A549 (cell line): ENCODE measurements around the gene A2ML1. TPM values are rescaled to one million over a fixed set of nuclear protein-coding genes. Genes with fewer than 3 reads are reported as not detected.

Source experiments
- ATAC-seq, 2 experiments: fragments of 200-7000 bp in 1 of 2; fragments of >200 bp in 1 of 2; cut with Nextera tagmentation in 1 of 2; cut with Tn5 transposase in 1 of 2; 3 replicates each; pipeline versions ENCODE4 v1.8.0 to v1.9.1; 2018 to 2020; ENCODE audit warnings: mild to moderate bottlenecking in 1 of 2, moderate library complexity in 1 of 2
- CTCF ChIA-PET: fragments of 300-600 bp; sonication (Branson Sonifier 250); formaldehyde crosslinking; extraction: SDS; loops from one replicate; lab custom pipeline; 2021; ENCODE audit warnings: antibody characterized with exemption, inconsistent platforms; lab: Yijun Ruan, JAX
- POLR2A ChIA-PET: fragments of 350-600 bp; formaldehyde crosslinking; extraction: SDS; loops from one replicate; lab custom pipeline; 2021; ENCODE audit warnings: antibody characterized with exemption, inconsistent platforms; lab: Yijun Ruan, JAX
- DNase-seq, 2 experiments: peaks; one replicate each; pipeline versions ENCODE4 v3.0.0 to v3.0.0-alpha.2; 2011 to 2016; ENCODE audit warnings: low read depth in 1 of 2, low spot score in 1 of 2
- FAIRE-seq: peaks from 2 replicates; lab custom pipeline; 2011; peaks lifted over from hg19 to GRCh38; lab: Jason Lieb, UNC
- H3K27ac ChIP-seq, 2 experiments: fragments of >200 bp; sonication (Bioruptor Twin); formaldehyde crosslinking; 3 replicates each; pipeline ENCODE4 v1.5.1; 2016 to 2017
- H3K4me1 ChIP-seq: fragments of >200 bp; sonication (Bioruptor Twin); formaldehyde crosslinking; 3 replicates; pipeline ENCODE4 v1.6.1; 2016
- H3K4me2 ChIP-seq: fragments of >200 bp; sonication (Bioruptor Twin); formaldehyde crosslinking; 3 replicates; pipeline ENCODE4 v1.6.1; 2016
- H3K4me3 ChIP-seq: fragments of >200 bp; sonication (Bioruptor Twin); formaldehyde crosslinking; 3 replicates; pipeline ENCODE4 v1.5.1; 2016
- H3K9me3 ChIP-seq: fragments of >200 bp; sonication (Bioruptor Twin); formaldehyde crosslinking; 3 replicates; pipeline ENCODE4 v1.6.1; 2016
- CBX2 ChIP-seq: fragments of 200-600 bp; sonication (generic); IDR thresholded peaks from 2 replicates; pipeline ENCODE4 v1.6.1; 2016; ENCODE audit warnings: low read depth, mild to moderate bottlenecking, borderline replicate concordance
- CBX8 ChIP-seq: fragments of 200-600 bp; sonication (generic); IDR thresholded peaks from 2 replicates; pipeline ENCODE4 v1.6.1; 2016
- CEBPB ChIP-seq, 2 experiments: fragments of >200 bp in 1 of 2; sonication (Bioruptor Twin) in 1 of 2; formaldehyde crosslinking in 1 of 2; IDR thresholded peaks; 2 replicates each; pipeline ENCODE4 v1.6.1; 2012 to 2016
- CHD2 ChIP-seq: fragments of 150-350 bp; IDR thresholded peaks from 2 replicates; pipeline ENCODE4 v1.6.1; 2014; ENCODE audit warnings: low read length; ENCODE audit not compliant: partially characterized antibody
- CHD4 ChIP-seq: fragments of 200-600 bp; sonication (generic); IDR thresholded peaks from 2 replicates; pipeline ENCODE4 v1.6.1; 2016; ENCODE audit warnings: antibody characterized with exemption, mild to moderate bottlenecking, borderline replicate concordance
- EHMT2 ChIP-seq: fragments of 200-600 bp; sonication (generic); IDR thresholded peaks from 2 replicates; pipeline ENCODE4 v1.6.1; 2016; ENCODE audit warnings: antibody characterized with exemption, low read depth, mild to moderate bottlenecking, moderate library complexity
- EP300 ChIP-seq, 2 experiments: fragments of >200 bp; sonication (Bioruptor Twin); formaldehyde crosslinking; IDR thresholded peaks; 2 replicates in 1 of 2; 3 replicates in 1 of 2; pipeline ENCODE4 v1.6.1; 2016 to 2017
- FOSB ChIP-seq: fragments of 250-450 bp; sonication (Bioruptor Pico); IDR thresholded peaks from 2 replicates; pipeline ENCODE4 v1.5.0; 2020; ENCODE audit warnings: mild to moderate bottlenecking, moderate library complexity
- FOXS1 ChIP-seq: fragments of 250-450 bp; sonication (Bioruptor Pico); IDR thresholded peaks from 2 replicates; pipeline ENCODE4 v1.5.0; 2020; ENCODE audit warnings: mild to moderate bottlenecking, moderate library complexity
- GATA3 ChIP-seq: IDR thresholded peaks from 2 replicates; pipeline ENCODE4 v1.6.1; 2012; ENCODE audit warnings: borderline replicate concordance
- HEYL ChIP-seq: fragments of 250-450 bp; sonication (Bioruptor Pico); IDR thresholded peaks from 2 replicates; pipeline ENCODE4 v1.8.0; 2021; ENCODE audit warnings: mild to moderate bottlenecking, moderate library complexity
- HMGXB4 ChIP-seq: fragments of 250-450 bp; sonication (Bioruptor Pico); IDR thresholded peaks from 2 replicates; pipeline ENCODE4 v1.5.0; 2021; ENCODE audit warnings: mild to moderate bottlenecking, moderate library complexity, borderline replicate concordance
- HOXA7 ChIP-seq: fragments of 250-450 bp; sonication (Bioruptor Pico); IDR thresholded peaks from 2 replicates; pipeline ENCODE4 v1.5.0; 2020; ENCODE audit warnings: mild to moderate bottlenecking, moderate library complexity
- HOXB5 ChIP-seq: fragments of 250-450 bp; sonication (Bioruptor Pico); IDR thresholded peaks from 2 replicates; pipeline ENCODE4 v1.5.0; 2020; ENCODE audit warnings: mild to moderate bottlenecking, moderate library complexity
- JUNB ChIP-seq: fragments of >200 bp; sonication (Bioruptor Twin); formaldehyde crosslinking; IDR thresholded peaks from 2 replicates; pipeline ENCODE4 v1.6.1; 2016
- MYC ChIP-seq: IDR thresholded peaks from 2 replicates; pipeline ENCODE4 v1.6.1; 2012; ENCODE audit warnings: mild to moderate bottlenecking, inconsistent platforms, low read length, improper control_type of control experiment, borderline replicate concordance
- NR3C1 ChIP-seq: fragments of >200 bp; sonication (Bioruptor Twin); formaldehyde crosslinking; IDR thresholded peaks from 3 replicates; pipeline ENCODE4 v1.6.1; 2017
- POLR2A ChIP-seq: IDR thresholded peaks from 2 replicates; pipeline ENCODE4 v1.6.1; 2012; ENCODE audit warnings: mild to moderate bottlenecking, low read length
- RARB ChIP-seq: fragments of 250-450 bp; sonication (Bioruptor Pico); IDR thresholded peaks from 2 replicates; pipeline ENCODE4 v1.8.0; 2021; ENCODE audit warnings: mild to moderate bottlenecking, moderate library complexity
- RCOR1 ChIP-seq: fragments of 150-350 bp; IDR thresholded peaks from 2 replicates; pipeline ENCODE4 v1.6.1; 2014; ENCODE audit warnings: antibody characterized with exemption, low read length, low read depth
- TP53 ChIP-seq: fragments of 250-450 bp; sonication (Bioruptor Pico); IDR thresholded peaks from 2 replicates; pipeline ENCODE4 v1.5.0; 2021; ENCODE audit warnings: mild to moderate bottlenecking, moderate library complexity
- ZC3H11A ChIP-seq: fragments of 450-650 bp; IDR thresholded peaks from 2 replicates; pipeline ENCODE4 v1.6.1; 2014; ENCODE audit warnings: antibody characterized with exemption, mild to moderate bottlenecking
- WGBS: methylation state at CpG from one replicate; pipeline ENCODE4 v1.1.6; 2017; ENCODE audit errors: missing lambda C conversion rate; 5-methylcytosine and 5-hydroxymethylcytosine counted together
- polyA plus RNA-seq, 4 experiments: library from polyadenylated mRNA; depleted of rRNA in 3 of 4; stranded (reverse); fragments of >200 nt; fragmentation: RNase III in 1 of 4; extraction: RNeasy Plus Mini Kit Qiagen cat#74134 plus additional on column Dnase treatment in 1 of 4; gene quantifications; 2 replicates in 3 of 4; 3 replicates in 1 of 4; pipeline ENCODE4 v1.2.3, GENCODE V29; 2011 to 2017
- TF ChIP-seq, protein P1 (sequence below): IDR thresholded peaks from 2 replicates; pipeline ENCODE4 v1.6.1; 2012
- TF ChIP-seq, protein P2 (sequence below): fragments of >200 bp; sonication (Bioruptor Twin); formaldehyde crosslinking; IDR thresholded peaks from 3 replicates; pipeline ENCODE4 v1.6.1; 2016
- TF ChIP-seq, protein P3 (sequence below): fragments of 250-450 bp; sonication (Bioruptor Pico); IDR thresholded peaks from 2 replicates; pipeline ENCODE4 v1.5.0; 2020; ENCODE audit warnings: low read depth, mild to moderate bottlenecking, moderate library complexity

Gene A2ML1
- polyA plus RNA-seq, 2 of the 4 experiments (the other 2 are of a cell fraction): not detected

- no peak for FAIRE-seq
- Histone ChIP-seq H3K4me1 (no peaks in the 10 kb centered on the region), H3K4me2 (no peak overlapping the region), H3K27ac (no peak overlapping the region), H3K9me3 (peaks cover 4% of the 10 kb centered on the region; the same call in 2 of the 3 replicates), H3K4me3 (no peak overlapping the region)
- 81% methylated on average over 9 of the region's 9 CpGs for WGBS
- no peak for ATAC-seq
- ChIA-PET CTCF (interaction anchor here (0.7 to 0.9 kb wide), 5 partner anchors 21 to 826 kb away, joined by 3 read pairs; no protein-coding TSS in a partner anchor), POLR2A (no interaction called here)
- DNase-seq: no peak
- TF ChIP-seq NR3C1 (no peak), CHD4 (no peak), CEBPB (IDR thresholded peaks at IDR 0.05) (no peak), FOSB (CRISPR knock-in tag) (no peak), HOXB5 (CRISPR knock-in tag) (no peak), FOXS1 (CRISPR knock-in tag) (no peak)
- TF ChIP-seq, protein P1, sequence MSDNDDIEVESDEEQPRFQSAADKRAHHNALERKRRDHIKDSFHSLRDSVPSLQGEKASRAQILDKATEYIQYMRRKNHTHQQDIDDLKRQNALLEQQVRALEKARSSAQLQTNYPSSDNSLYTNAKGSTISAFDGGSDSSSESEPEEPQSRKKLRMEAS: no peak
These were observed 8.7 kb downstream of the A2ML1 start for GRCh38 chr12:8831116-8831515.

- TF ChIP-seq EHMT2: no peak
- no peak for TF ChIP-seq TP53
- no peak for TF ChIP-seq FOSB (CRISPR knock-in tag)
- TF ChIP-seq CBX2: no peak
- no peak for TF ChIP-seq HOXB5 (CRISPR knock-in tag)
- no peak for TF ChIP-seq POLR2A
- no peak for TF ChIP-seq JUNB
- TF ChIP-seq, protein P2, sequence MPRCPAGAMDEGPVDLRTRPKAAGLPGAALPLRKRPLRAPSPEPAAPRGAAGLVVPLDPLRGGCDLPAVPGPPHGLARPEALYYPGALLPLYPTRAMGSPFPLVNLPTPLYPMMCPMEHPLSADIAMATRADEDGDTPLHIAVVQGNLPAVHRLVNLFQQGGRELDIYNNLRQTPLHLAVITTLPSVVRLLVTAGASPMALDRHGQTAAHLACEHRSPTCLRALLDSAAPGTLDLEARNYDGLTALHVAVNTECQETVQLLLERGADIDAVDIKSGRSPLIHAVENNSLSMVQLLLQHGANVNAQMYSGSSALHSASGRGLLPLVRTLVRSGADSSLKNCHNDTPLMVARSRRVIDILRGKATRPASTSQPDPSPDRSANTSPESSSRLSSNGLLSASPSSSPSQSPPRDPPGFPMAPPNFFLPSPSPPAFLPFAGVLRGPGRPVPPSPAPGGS: no peak
- no peak for TF ChIP-seq CHD2
- TF ChIP-seq ZC3H11A: no peak
- TF ChIP-seq, protein P3, sequence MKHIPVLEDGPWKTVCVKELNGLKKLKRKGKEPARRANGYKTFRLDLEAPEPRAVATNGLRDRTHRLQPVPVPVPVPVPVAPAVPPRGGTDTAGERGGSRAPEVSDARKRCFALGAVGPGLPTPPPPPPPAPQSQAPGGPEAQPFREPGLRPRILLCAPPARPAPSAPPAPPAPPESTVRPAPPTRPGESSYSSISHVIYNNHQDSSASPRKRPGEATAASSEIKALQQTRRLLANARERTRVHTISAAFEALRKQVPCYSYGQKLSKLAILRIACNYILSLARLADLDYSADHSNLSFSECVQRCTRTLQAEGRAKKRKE: no peak
- TF ChIP-seq EP300 (IDR thresholded peaks at IDR 0.05): no peak
- TF ChIP-seq RCOR1: no peak
- no peak for TF ChIP-seq HOXA7
- TF ChIP-seq, all 56 proteins: peak for 0
- CTCF ChIA-PET: no interaction called here
- DNase-seq: no peak
- Histone ChIP-seq H3K4me3 (no peak overlapping the region), H3K4me2 (no peak overlapping the region), H3K9me3 (no peaks in the 10 kb centered on the region), H3K27ac (no peak overlapping the region), H3K4me1 (no peaks in the 10 kb centered on the region)
- no peak for FAIRE-seq
- POLR2A ChIA-PET: no interaction called here
- ATAC-seq: no peak
- 73% methylated on average over 6 of the region's 6 CpGs for WGBS
These were observed 10.1 kb downstream of the A2ML1 start for GRCh38 chr12:8832500-8832899.

DNA sequence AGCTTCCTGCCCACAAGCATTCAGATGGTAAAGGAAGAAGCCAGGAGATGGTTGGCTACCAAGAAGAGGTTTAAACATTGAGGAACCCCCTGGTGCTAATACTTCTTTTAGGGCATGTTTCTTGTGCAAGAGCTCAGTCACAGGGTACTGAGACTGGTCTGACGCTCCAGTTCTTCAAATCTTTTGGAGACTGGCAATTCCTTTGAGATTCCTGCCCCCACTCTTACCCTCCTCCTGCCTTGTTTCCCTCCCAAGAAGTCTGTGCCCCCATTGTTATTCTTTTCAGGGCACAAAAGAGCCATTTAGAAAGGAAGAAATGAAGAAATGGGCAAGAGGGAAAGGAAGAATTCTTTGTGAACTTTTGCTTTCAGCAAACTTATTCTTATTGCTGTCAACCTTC, 11.8 kb downstream of the A2ML1 start:
- no peaks in the 10 kb centered on the region for H3K4me1 ChIP-seq
- no peaks in the 10 kb centered on the region for H3K9me3 ChIP-seq
- no peak for ATAC-seq
- ChIA-PET CTCF (no interaction called here), POLR2A (no interaction called here)
- 57% methylated on average over 1 of the region's 1 CpG for WGBS
- H3K4me3 ChIP-seq: no peak overlapping the region
- DNase-seq: no peak
- FAIRE-seq: no peak
- no peak overlapping the region for H3K27ac ChIP-seq
- TF ChIP-seq GATA3: no peak
- no peak for TF ChIP-seq MYC
- no peak for TF ChIP-seq HEYL
- no peak for TF ChIP-seq RARB (CRISPR knock-in tag)
- TF ChIP-seq HMGXB4 (CRISPR knock-in tag): no peak
- TF ChIP-seq, protein P2: no peak
- no peak for TF ChIP-seq CBX8
- TF ChIP-seq, all 56 proteins: peak for 0
- no peak overlapping the region for H3K4me2 ChIP-seq
